Osteocyte (in vitro differentiated cells): ENCODE results near the gene COL9A3. TPM values are rescaled to one million over a fixed set of nuclear protein-coding genes. Genes with fewer than 3 reads are reported as not detected.

Experiments
- DNase-seq: peaks from one replicate; pipeline ENCODE4 v3.0.0; 2021; ENCODE audit warnings: mixed read lengths; ENCODE audit not compliant: unreplicated experiment; ENCODE audit errors: extremely low spot score
- H3K27ac Mint-ChIP-seq: one replicate; pipeline ENCODE4 v1.8.0; 2021; ENCODE audit warnings: mild to moderate bottlenecking, mixed read lengths; ENCODE audit not compliant: unreplicated experiment
- H3K27me3 Mint-ChIP-seq: one replicate; pipeline ENCODE4 v1.8.0; 2021; ENCODE audit warnings: mixed read lengths; ENCODE audit not compliant: unreplicated experiment
- H3K36me3 Mint-ChIP-seq: one replicate; pipeline ENCODE4 v1.8.0; 2021; ENCODE audit warnings: mixed read lengths; ENCODE audit not compliant: unreplicated experiment
- H3K4me1 Mint-ChIP-seq: one replicate; pipeline ENCODE4 v1.8.0; 2021; ENCODE audit warnings: mixed read lengths; ENCODE audit not compliant: unreplicated experiment
- H3K4me3 Mint-ChIP-seq: one replicate; pipeline ENCODE4 v1.8.0; 2021; ENCODE audit warnings: mild to moderate bottlenecking, moderate library complexity, mixed read lengths; ENCODE audit not compliant: unreplicated experiment
- H3K9me3 Mint-ChIP-seq: one replicate; pipeline ENCODE4 v1.8.0; 2021; ENCODE audit warnings: mixed read lengths; ENCODE audit not compliant: unreplicated experiment
- long read RNA-seq: library from polyadenylated mRNA; unstranded; transcript quantifications from one replicate; pipeline ENCODE4 v2.0.0, GENCODE V29; 2021
- total RNA-seq: library from RNA; stranded (reverse); gene quantifications from 2 replicates; pipeline ENCODE4 v1.2.1, GENCODE V29; 2021
- TF ChIP-seq, protein P1 (sequence below): fragments of 200-600 bp; sonication (generic); IDR thresholded peaks from 2 replicates; pipeline ENCODE4 v1.5.0; 2021; ENCODE audit warnings: antibody characterized with exemption, mild to moderate bottlenecking, moderate library complexity

The COL9A3 gene
- 1.7 and 1.8 TPM in 2 replicates for total RNA-seq
- long read RNA-seq = 0 reads

DNA sequence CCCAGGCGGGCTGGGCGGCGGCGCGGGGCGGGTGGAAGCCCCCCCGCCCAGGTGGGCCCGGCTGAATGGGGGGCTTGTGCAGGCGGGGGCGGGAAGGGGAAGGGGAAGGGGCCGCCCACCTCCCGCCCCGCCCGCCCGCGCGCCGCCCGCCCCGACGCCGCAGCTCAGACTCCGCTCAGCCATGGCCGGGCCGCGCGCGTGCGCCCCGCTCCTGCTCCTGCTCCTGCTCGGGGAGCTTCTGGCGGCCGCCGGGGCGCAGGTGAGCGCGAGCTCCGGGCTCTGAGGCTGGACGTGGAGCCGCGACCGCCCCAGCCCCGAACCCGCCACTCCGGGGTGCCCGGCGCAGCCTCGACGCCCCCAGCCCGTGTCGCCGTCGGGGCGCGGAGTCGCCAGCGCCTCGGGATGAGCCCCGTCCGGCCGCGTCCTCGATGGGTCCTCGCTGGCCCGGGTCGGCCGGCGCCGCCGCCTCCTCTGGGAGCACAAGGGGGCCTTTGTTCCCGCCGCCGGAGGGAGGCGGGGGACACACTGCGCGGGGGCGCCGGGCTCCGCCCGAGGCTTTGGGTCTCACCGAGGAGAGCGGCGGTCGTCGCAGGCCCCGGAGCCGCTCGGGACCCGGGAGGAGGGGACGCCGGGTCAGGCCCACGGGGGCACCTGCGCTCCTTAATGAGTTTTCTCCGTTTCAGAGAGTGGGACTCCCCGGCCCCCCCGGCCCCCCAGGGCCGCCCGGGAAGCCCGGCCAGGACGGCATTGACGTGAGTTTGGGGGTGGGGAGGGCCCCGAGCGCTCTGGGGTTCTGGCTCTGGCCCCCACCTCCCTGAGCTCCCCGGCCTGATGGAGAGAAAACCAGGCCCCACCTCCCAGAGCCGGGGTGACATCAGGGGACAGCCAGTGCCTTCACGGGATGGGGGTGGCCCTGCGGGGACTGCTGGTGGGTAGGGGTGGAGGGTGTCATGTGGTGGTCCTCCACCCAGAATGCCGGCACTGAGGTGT, at the start of gene COL9A3:
TSS of gene COL9A3 (plus strand) at position 167 of the 990 bp plus-strand sequence. CDS start at position 182, 15 bp downstream.
- no peak for DNase-seq
- Mint-ChIP-seq H3K27me3 (peaks cover 8% of the 10 kb centered on the region), H3K27ac (no peak within 1 kb of the TSS), H3K9me3 (no peaks in the 10 kb centered on the region), H3K36me3 (peaks cover 4% of the 10 kb centered on the region), H3K4me3 (peak within 1 kb of the TSS; percentile 40), H3K4me1 (peaks cover 40% of the 10 kb centered on the region)
- TF ChIP-seq, protein P1, sequence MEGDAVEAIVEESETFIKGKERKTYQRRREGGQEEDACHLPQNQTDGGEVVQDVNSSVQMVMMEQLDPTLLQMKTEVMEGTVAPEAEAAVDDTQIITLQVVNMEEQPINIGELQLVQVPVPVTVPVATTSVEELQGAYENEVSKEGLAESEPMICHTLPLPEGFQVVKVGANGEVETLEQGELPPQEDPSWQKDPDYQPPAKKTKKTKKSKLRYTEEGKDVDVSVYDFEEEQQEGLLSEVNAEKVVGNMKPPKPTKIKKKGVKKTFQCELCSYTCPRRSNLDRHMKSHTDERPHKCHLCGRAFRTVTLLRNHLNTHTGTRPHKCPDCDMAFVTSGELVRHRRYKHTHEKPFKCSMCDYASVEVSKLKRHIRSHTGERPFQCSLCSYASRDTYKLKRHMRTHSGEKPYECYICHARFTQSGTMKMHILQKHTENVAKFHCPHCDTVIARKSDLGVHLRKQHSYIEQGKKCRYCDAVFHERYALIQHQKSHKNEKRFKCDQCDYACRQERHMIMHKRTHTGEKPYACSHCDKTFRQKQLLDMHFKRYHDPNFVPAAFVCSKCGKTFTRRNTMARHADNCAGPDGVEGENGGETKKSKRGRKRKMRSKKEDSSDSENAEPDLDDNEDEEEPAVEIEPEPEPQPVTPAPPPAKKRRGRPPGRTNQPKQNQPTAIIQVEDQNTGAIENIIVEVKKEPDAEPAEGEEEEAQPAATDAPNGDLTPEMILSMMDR = no peak

DNA sequence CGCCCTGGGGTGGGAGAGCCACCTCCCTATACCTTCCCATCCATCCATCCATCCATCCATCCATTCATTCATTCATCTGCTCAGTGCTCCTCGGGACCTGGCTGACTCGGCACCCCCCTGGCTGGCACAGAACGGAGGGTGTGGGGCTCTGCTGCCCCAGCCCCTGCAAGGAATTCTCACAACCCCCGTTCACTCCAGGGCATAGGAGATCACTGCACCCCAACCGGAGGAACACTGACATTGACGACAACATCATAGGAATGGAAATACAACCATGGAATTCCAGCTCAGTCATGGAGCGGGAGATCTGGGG, 48.7 kb upstream of the COL9A3 start:
- Mint-ChIP-seq H3K27me3 (peaks cover 21% of the 10 kb centered on the region), H3K9me3 (no peaks in the 10 kb centered on the region), H3K27ac (no peak overlapping the region), H3K4me3 (no peak overlapping the region), H3K4me1 (peaks cover 5% of the 10 kb centered on the region), H3K36me3 (no peaks in the 10 kb centered on the region)
- TF ChIP-seq, protein P1 = no peak
- DNase-seq = no peak

DNA sequence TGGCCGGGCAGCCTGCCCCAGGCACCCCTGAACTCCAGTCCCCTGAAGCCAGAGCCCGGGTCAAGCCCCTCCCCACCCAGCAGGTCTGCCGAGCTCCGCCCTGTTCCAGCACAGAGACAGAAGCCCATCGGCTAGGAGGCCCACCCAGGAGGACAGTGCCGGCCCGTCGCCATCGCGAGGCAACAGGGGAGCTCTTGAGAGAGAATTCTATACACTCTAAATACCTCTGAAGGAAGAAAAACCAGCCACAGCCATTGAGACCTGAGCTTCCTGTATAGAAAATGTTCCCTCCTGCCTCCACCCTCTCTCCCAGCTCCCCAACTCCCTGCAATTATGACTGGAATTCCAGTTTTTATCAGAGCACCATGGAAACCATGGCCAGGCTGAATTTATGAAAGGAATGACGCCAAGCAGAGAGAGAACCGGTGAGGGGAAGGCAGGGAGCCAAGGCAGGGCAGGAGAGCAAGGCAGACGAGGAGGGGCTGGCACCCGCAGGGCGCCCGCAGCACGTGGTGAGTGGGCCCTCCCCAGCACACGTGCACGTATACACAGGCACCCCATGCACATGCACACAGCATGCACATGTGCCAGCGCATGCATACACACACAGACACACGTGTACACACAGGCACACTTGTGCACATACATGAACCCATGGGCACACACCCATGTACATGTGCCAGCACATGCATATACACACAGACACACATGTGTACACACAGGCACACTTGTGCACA, 48.1 kb upstream of the COL9A3 start:
- TF ChIP-seq, protein P1 = no peak

DNA sequence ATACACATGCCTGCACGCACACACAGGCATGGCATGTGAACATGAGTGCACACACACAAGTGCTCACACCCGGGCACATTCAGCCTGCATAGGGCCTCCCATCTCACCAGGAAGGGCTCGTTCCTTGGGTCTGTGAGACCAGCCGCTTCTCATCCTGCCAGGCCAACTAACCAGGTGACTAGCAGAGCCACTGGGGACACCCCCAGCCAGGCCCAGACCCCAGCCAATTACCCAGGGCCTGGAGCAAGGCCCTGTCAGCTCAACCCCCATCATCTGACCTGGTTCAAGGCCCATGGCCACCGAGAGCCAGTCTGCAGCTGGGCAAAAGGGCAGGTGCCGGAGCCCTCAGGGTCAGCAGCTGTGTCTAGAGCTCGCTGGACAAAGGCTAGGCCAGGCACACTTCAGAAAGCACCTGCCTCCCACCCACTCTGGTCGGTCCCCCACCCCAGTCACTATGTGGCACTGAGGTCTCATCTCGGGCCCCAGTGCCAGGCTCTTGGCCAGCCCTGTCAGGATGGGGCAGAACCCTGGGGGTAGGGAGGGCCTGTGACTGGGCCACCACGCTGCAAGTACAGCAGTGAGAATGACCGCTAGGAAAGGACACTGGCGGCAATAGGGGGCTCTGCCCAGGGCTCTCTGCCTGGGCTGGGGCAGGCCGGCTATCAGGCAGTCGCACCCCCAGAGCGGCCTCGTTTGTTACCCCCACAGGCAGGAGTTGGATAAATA, 47.3 kb upstream of the COL9A3 start:
- Mint-ChIP-seq H3K27ac (no peak overlapping the region), H3K4me3 (no peak overlapping the region), H3K9me3 (no peaks in the 10 kb centered on the region), H3K27me3 (peaks cover 30% of the 10 kb centered on the region), H3K4me1 (peaks cover 5% of the 10 kb centered on the region), H3K36me3 (no peaks in the 10 kb centered on the region)
- no peak for DNase-seq
- TF ChIP-seq, protein P1 = no peak

More for the DNA sequence above, 48.1 kb upstream of the COL9A3 start:
- H3K27me3 Mint-ChIP-seq = peaks cover 25% of the 10 kb centered on the region
- H3K27ac Mint-ChIP-seq = no peak overlapping the region
- H3K36me3 Mint-ChIP-seq = no peaks in the 10 kb centered on the region
- H3K4me1 Mint-ChIP-seq = peaks cover 5% of the 10 kb centered on the region
- no peak for DNase-seq
- no peaks in the 10 kb centered on the region for H3K9me3 Mint-ChIP-seq
- no peak overlapping the region for H3K4me3 Mint-ChIP-seq
